ENCODE results near the gene CFAP65. TPM values are rescaled to one million over a fixed set of nuclear protein-coding genes. Genes with fewer than 3 reads are reported as not detected.

The CFAP65 gene
- polyA plus RNA-seq, 1 experiment = not detected

- ChIA-PET CTCF (interaction anchor here (0.6 to 7.3 kb wide), 28 partner anchors 10 to 1494 kb away, joined by 3 to 122 read pairs (median 5); partner anchors contain the start of gene NHEJ1), POLR2A (interaction anchor here (0.6 kb wide), 1 partner anchor 177 kb away, joined by 3 read pairs; no protein-coding TSS in a partner anchor)
- no peak overlapping the region for H3K4me3 ChIP-seq (ENCODE audit: low read depth, low read length)
- no peak overlapping the region for H3K27ac ChIP-seq (ENCODE audit: low read depth, low read length)
- H3K27me3 ChIP-seq (ENCODE audit: control insufficient read depth, insufficient read depth, low read length) = no peaks in the 10 kb centered on the region
- TF ChIP-seq, protein P1, sequence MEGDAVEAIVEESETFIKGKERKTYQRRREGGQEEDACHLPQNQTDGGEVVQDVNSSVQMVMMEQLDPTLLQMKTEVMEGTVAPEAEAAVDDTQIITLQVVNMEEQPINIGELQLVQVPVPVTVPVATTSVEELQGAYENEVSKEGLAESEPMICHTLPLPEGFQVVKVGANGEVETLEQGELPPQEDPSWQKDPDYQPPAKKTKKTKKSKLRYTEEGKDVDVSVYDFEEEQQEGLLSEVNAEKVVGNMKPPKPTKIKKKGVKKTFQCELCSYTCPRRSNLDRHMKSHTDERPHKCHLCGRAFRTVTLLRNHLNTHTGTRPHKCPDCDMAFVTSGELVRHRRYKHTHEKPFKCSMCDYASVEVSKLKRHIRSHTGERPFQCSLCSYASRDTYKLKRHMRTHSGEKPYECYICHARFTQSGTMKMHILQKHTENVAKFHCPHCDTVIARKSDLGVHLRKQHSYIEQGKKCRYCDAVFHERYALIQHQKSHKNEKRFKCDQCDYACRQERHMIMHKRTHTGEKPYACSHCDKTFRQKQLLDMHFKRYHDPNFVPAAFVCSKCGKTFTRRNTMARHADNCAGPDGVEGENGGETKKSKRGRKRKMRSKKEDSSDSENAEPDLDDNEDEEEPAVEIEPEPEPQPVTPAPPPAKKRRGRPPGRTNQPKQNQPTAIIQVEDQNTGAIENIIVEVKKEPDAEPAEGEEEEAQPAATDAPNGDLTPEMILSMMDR (IDR thresholded peaks at IDR 0.05; ENCODE audit: low read depth, low read length) = no peak
- H3K9me3 ChIP-seq (ENCODE audit: control insufficient read depth, insufficient read depth, low read length) = no peaks in the 10 kb centered on the region; the same call in 1 of the 2 replicates
- no peak for DNase-seq (ENCODE audit: low read depth, low spot score)
Measured at GRCh38 chr2:219072741-219073250, 31.5 kb upstream of the CFAP65 start.

GRCh38 chr2:219071131-219071816 is 30.0 kb upstream of the CFAP65 start:
- no peak overlapping the region for H3K4me3 ChIP-seq (ENCODE audit: low read depth, low read length)
- CTCF ChIA-PET = interaction anchor here (0.6 to 7.3 kb wide), 10 partner anchors 11 to 88 kb away, joined by 3 to 122 read pairs (median 21); partner anchors contain the start of gene NHEJ1
- POLR2A ChIA-PET = interaction anchor here (0.6 kb wide), 1 partner anchor 147 kb away, joined by 4 read pairs; no protein-coding TSS in a partner anchor
- DNase-seq (ENCODE audit: low read depth, low spot score) = no peak
- H3K9me3 ChIP-seq (ENCODE audit: control insufficient read depth, insufficient read depth, low read length) = no peaks in the 10 kb centered on the region; the same call in 1 of the 2 replicates
- H3K27ac ChIP-seq (ENCODE audit: low read depth, low read length) = no peak overlapping the region
- H3K27me3 ChIP-seq (ENCODE audit: control insufficient read depth, insufficient read depth, low read length) = no peaks in the 10 kb centered on the region
- TF ChIP-seq, protein P1 (IDR thresholded peaks at IDR 0.05; ENCODE audit: low read depth, low read length) = no peak

DNA sequence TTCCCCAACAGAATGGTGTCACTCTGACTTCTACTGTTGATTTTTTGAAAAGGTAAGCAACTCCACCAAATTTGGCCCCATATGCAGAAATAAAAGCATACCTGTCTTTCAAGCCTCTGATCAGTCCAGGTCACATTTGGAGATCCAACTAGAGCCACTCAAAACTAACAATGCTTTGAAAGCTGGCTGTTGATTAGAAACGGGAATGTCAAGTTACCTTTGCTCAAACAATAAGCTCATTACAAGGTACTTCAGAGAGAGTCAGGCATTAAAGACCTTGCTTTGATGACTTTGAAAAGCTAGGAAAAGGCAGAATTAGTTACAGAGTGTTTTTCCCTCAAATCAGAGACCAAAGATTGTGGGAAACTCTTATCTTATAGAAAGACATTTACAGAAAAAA is 24.2 kb upstream of the CFAP65 start:
- Histone ChIP-seq H3K27me3 (ENCODE audit: control insufficient read depth, insufficient read depth, low read length) (peaks cover 27% of the 10 kb centered on the region), H3K9me3 (ENCODE audit: control insufficient read depth, insufficient read depth, low read length) (no peaks in the 10 kb centered on the region), H3K4me3 (ENCODE audit: low read depth, low read length) (no peak overlapping the region), H3K27ac (ENCODE audit: low read depth, low read length) (no peak overlapping the region)
- no peak for DNase-seq (ENCODE audit: low read depth, low spot score)
- ChIA-PET POLR2A (no interaction called here), CTCF (interaction anchor here (1.3 to 11.6 kb wide), 3 partner anchors 10 to 91 kb away, joined by 5 to 180 read pairs (median 5); no protein-coding TSS in a partner anchor)
- TF ChIP-seq, protein P1 (IDR thresholded peaks at IDR 0.05; ENCODE audit: low read depth, low read length) = no peak

DNA sequence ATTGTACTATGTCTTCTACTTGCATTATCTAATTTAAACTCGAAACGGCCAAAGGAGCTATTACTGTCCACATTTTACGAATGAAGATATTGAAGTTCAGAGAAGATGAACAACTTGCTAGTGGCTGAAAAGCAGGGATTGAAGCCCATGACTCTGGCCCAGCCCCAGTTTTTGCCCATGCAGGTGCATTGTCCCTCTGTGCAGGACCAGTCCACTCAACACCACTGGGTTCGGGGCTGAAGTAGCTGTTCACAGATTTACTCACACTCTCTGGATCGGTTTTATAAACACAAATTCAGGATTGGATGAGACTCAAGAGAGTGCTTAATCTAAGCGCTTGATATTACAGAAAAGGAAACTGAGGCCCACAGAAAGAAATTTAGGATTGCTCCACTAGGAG is 20.8 kb upstream of the CFAP65 start:
- Histone ChIP-seq H3K4me3 (ENCODE audit: low read depth, low read length) (no peak overlapping the region), H3K27me3 (ENCODE audit: control insufficient read depth, insufficient read depth, low read length) (peaks cover 58% of the 10 kb centered on the region), H3K27ac (ENCODE audit: low read depth, low read length) (no peak overlapping the region), H3K9me3 (ENCODE audit: control insufficient read depth, insufficient read depth, low read length) (no peaks in the 10 kb centered on the region; the same call in 1 of the 2 replicates)
- ChIA-PET POLR2A (no interaction called here), CTCF (interaction anchor here (1.7 to 11.6 kb wide), 5 partner anchors 11 to 95 kb away, joined by 5 to 180 read pairs (median 28); no protein-coding TSS in a partner anchor)
- TF ChIP-seq, protein P1 (IDR thresholded peaks at IDR 0.05; ENCODE audit: low read depth, low read length) = no peak
- no peak for DNase-seq (ENCODE audit: low read depth, low spot score)

Measured in AG04450 (cell line).